Panc1 (cell line): ENCODE results near the gene PABPN1. TPM values are rescaled to one million over a fixed set of nuclear protein-coding genes. Genes with fewer than 3 reads are reported as not detected.

Experiments used
- ATAC-seq: fragments of 200-7000 bp; cut with Tn5 transposase; 2 replicates; pipeline ENCODE4 v1.9.1; 2020; ENCODE audit warnings: mild to moderate bottlenecking, moderate library complexity
- BruUV-seq: library from RNA; stranded (reverse); fragments of 400-500 nt; replicated peaks from 2 replicates; lab custom pipeline; 2021; lab: Mats Ljungman, UMichigan
- CTCF ChIA-PET: fragments of 300-600 bp; sonication (Branson Sonifier 250); formaldehyde crosslinking; loops from one replicate; lab custom pipeline; 2022; ENCODE audit warnings: antibody characterized with exemption; lab: Charles Lee
- POLR2A ChIA-PET: fragments of 300-600 bp; sonication (Branson Sonifier 250); formaldehyde crosslinking; loops from one replicate; lab custom pipeline; 2022; ENCODE audit warnings: antibody characterized with exemption; lab: Charles Lee
- DNase-seq: peaks from one replicate; pipeline ENCODE4 v3.0.0-alpha.2; 2010; ENCODE audit warnings: low read depth, low spot score
- H3K27ac ChIP-seq: 2 replicates; pipeline ENCODE4 v1.5.1; 2011; ENCODE audit warnings: mild to moderate bottlenecking, low read length, inconsistent platforms
- H3K27me3 ChIP-seq: fragments of 200-500 bp; sonication (Bioruptor generic); 2 replicates; pipeline ENCODE4 v1.6.0; 2014; ENCODE audit warnings: low read length, inconsistent platforms; ENCODE audit not compliant: control insufficient read depth, insufficient read depth
- H3K36me3 ChIP-seq: fragments of 200-500 bp; sonication (Bioruptor generic); 2 replicates; pipeline ENCODE4 v1.5.1; 2014; ENCODE audit warnings: inconsistent platforms, mild to moderate bottlenecking, low read length, moderate library complexity; ENCODE audit not compliant: control insufficient read depth, insufficient read depth
- H3K4me1 ChIP-seq: 2 replicates; pipeline ENCODE4 v1.5.1; 2011; ENCODE audit warnings: inconsistent platforms, mild to moderate bottlenecking, low read length, moderate library complexity; ENCODE audit not compliant: control insufficient read depth, insufficient read depth
- H3K4me3 ChIP-seq, 2 experiments: 2 replicates each; pipeline ENCODE4 v1.5.1; 2011 to 2012; ENCODE audit warnings: low read depth in 2 of 2, low read length in 2 of 2, mild to moderate bottlenecking in 2 of 2, inconsistent platforms in 1 of 2, moderate library complexity in 1 of 2
- H3K9me3 ChIP-seq: fragments of 200-500 bp; sonication (Bioruptor generic); 2 replicates; pipeline ENCODE4 v1.5.1; 2014; ENCODE audit warnings: low read depth, mild to moderate bottlenecking, inconsistent platforms, low read length, moderate library complexity; ENCODE audit not compliant: control insufficient read depth, insufficient read depth
- CTCF ChIP-seq: fragments of 450-650 bp; IDR thresholded peaks from 2 replicates; pipeline ENCODE4 v1.5.1; 2017; ENCODE audit warnings: mild to moderate bottlenecking
- POLR2AphosphoS5 ChIP-seq: IDR thresholded peaks from 2 replicates; pipeline ENCODE4 v1.6.1; 2012; ENCODE audit warnings: mild to moderate bottlenecking, low read depth, low read length, moderate library complexity
- SIN3A ChIP-seq: IDR thresholded peaks from 2 replicates; pipeline ENCODE4 v1.6.1; 2012; ENCODE audit warnings: low read depth, mild to moderate bottlenecking, low read length, moderate library complexity, borderline replicate concordance; ENCODE audit not compliant: insufficient read depth
- TCF7L2 ChIP-seq: IDR thresholded peaks from 2 replicates; pipeline ENCODE4 v1.6.1; 2011; ENCODE audit warnings: mild to moderate bottlenecking, low read depth, low read length, inconsistent platforms
- in situ Hi-C: cut with HindIII; loops from 2 replicates; pipeline ENCODE4 v1.10.0; 2016; ENCODE audit warnings: low sequenced_read_pairs, low pct_unique_long_range_greater_than_20kb
- intact Hi-C: fragments of 100-400 bp; cut with micrococcal nuclease; formaldehyde crosslinking; loops from one replicate; pipeline ENCODE4 v1.10.0; 2022; ENCODE audit not compliant: unreplicated experiment
- total RNA-seq: library from RNA; stranded (reverse); gene quantifications from one replicate; pipeline ENCODE4 v1.2.1, GENCODE V29; 2021; ENCODE audit not compliant: unreplicated experiment
- TF ChIP-seq, protein P1 (sequence below), 2 experiments: IDR thresholded peaks; 2 replicates each; pipeline ENCODE4 v1.6.1; 2011 to 2012; ENCODE audit warnings: low read depth in 2 of 2, control low read depth in 1 of 2, low read length in 1 of 2, mild to moderate bottlenecking in 1 of 2, moderate library complexity in 1 of 2; ENCODE audit not compliant: insufficient read depth in 1 of 2

The PABPN1 gene
- total RNA-seq, 1 experiment from 2014 or later: 159 TPM

DNA sequence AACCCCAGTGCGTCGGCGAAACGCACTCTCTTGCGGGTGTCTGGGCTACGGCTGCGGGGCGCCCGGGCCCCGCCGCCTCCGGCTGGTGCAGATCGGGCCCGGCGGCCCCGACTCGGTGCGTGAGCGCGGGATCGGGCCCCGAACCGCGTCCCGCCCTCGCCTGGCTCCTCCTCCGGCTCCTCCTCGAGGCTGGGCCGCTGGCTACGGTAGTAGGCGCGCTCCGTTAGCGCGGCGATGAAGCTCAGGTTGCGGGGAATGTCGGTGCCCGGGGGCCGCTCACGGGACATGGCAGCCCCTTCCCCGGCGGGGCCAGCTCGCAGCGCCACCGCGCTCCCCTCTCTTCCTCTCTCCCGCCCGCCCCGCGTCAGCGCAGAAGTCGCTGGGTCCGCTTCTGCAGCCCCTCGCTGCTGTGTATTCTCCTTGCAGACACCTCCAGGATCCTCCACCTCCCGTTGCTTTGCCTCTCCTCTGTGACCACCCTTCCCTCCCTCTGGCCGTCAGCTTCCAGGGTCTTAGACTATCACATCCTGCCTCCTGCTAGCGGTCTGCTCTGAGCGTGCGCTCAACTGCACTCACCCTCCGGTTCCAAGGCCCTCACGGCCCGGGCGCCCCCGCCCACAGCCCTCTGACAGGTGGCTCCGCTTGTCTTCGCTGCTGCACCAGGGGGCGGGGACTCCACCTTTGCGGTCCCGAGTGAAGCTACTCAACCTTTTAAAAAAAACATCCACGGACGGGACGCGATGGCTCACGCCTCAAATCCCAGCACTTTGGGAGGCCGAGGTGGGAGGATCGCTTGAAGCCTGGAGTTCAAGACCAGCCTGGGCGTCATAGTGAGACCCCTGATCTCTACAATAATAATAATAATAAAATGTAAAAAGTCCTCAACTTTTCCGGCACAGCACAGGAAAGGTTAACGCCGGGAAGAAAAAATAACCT, 18.7 kb upstream of the PABPN1 start, which contains the start of gene PPP1R3E:
Gene PPP1R3E (minus strand): TSS at position 570 of the 936 bp plus-strand sequence. CDS start 283 bp downstream, at position 287.
- no TSS peak for BruUV-seq
- DNase-seq (no peak), ATAC-seq (peak; percentile 69)
- Histone ChIP-seq H3K4me3 (peak within 1 kb of the TSS; percentile 59 to 80), H3K36me3 (peaks cover 5% of the 10 kb centered on the region; the same call in 1 of the 2 replicates), H3K9me3 (no peaks in the 10 kb centered on the region), H3K27me3 (no peaks in the 10 kb centered on the region), H3K27ac (peak within 1 kb of the TSS; percentile 63), H3K4me1 (peaks cover 17% of the 10 kb centered on the region)
- TF ChIP-seq SIN3A (no peak), POLR2AphosphoS5 (no peak), CTCF (no peak), TCF7L2 (no peak)
- TF ChIP-seq, protein P1, sequence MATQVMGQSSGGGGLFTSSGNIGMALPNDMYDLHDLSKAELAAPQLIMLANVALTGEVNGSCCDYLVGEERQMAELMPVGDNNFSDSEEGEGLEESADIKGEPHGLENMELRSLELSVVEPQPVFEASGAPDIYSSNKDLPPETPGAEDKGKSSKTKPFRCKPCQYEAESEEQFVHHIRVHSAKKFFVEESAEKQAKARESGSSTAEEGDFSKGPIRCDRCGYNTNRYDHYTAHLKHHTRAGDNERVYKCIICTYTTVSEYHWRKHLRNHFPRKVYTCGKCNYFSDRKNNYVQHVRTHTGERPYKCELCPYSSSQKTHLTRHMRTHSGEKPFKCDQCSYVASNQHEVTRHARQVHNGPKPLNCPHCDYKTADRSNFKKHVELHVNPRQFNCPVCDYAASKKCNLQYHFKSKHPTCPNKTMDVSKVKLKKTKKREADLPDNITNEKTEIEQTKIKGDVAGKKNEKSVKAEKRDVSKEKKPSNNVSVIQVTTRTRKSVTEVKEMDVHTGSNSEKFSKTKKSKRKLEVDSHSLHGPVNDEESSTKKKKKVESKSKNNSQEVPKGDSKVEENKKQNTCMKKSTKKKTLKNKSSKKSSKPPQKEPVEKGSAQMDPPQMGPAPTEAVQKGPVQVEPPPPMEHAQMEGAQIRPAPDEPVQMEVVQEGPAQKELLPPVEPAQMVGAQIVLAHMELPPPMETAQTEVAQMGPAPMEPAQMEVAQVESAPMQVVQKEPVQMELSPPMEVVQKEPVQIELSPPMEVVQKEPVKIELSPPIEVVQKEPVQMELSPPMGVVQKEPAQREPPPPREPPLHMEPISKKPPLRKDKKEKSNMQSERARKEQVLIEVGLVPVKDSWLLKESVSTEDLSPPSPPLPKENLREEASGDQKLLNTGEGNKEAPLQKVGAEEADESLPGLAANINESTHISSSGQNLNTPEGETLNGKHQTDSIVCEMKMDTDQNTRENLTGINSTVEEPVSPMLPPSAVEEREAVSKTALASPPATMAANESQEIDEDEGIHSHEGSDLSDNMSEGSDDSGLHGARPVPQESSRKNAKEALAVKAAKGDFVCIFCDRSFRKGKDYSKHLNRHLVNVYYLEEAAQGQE (IDR thresholded peaks at IDR 0.05; ENCODE audit: insufficient read depth in 1 of 2, low read depth in 2 of 2, low read length in 1 of 2): no peak
- ChIA-PET POLR2A (no interaction called here), CTCF (interaction anchor here (0.6 kb wide), 1 partner anchor 260 kb away, joined by 3 read pairs; no protein-coding TSS in a partner anchor)
- in situ Hi-C loops: no loop called here
- intact Hi-C loops: no loop called here

DNA sequence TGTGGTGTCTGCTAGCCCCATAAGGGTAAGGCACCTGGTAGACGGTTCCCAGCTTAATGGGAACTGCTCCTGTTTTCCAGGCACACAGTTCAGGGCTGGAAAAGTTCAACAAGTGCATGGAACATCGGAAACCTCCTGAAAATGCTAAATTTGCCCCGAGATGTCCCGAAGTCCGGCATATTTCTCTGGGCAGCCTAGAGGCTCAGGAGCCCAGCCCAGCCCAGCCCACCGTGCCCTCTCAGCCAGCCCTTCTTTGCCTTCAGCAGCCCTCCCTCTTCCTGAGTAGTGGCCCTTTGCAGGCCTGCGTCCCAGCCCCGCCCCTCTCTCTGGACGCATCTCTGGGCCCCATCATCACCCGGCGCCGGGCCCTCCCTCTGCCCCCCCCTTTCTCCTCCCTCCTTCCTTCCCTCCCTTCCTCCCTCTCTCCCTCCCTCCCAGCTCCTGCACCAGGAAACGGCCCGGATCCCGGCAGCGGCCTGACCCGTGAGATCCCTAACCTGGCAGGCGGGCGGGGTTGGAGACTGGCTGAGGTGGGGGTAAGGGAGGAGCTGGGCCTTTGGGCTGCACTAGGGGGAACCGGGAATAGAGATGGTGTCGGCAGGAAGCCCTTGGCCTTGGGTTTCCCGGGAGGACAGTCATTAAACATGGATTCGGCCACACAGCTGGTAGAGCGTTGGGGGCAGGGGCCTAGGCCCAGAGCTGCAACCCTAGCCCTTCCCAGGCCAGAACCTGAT, 14.7 kb upstream of the PABPN1 start, which contains the start of gene BCL2L2:
Gene BCL2L2 (plus strand): TSS at position 422 of the 734 bp plus-strand sequence. CDS start 935 bp downstream, outside the sequence.
- Histone ChIP-seq H3K27me3 (no peaks in the 10 kb centered on the region), H3K36me3 (peaks cover 5% of the 10 kb centered on the region; the same call in 1 of the 2 replicates), H3K27ac (peak within 1 kb of the TSS; percentile 97), H3K4me1 (peaks cover 19% of the 10 kb centered on the region), H3K4me3 (peak within 1 kb of the TSS; percentile 90 to 95), H3K9me3 (no peaks in the 10 kb centered on the region)
- in situ Hi-C loops (no loop called here), intact Hi-C loops (no loop called here)
- no peak for TF ChIP-seq CTCF
- peak; percentile 67 for TF ChIP-seq POLR2AphosphoS5
- TF ChIP-seq, protein P1 (IDR thresholded peaks at IDR 0.05; ENCODE audit: insufficient read depth in 1 of 2, low read depth in 2 of 2, low read length in 1 of 2): no peak
- TF ChIP-seq SIN3A: 0 out of 2 replicates have a peak, but pooled peaks have one; percentile 53
- no peak for TF ChIP-seq TCF7L2
- no peak for DNase-seq
- CTCF ChIA-PET: interaction anchor here (0.6 to 1.2 kb wide), 3 partner anchors 54 to 1103 kb away, joined by 3 to 4 read pairs (median 3); no protein-coding TSS in a partner anchor
- ATAC-seq: peak; percentile 77
- POLR2A ChIA-PET: interaction anchor here (0.6 to 1.2 kb wide), 3 partner anchors 10 to 76 kb away, joined by 3 to 6 read pairs (median 5); no protein-coding TSS in a partner anchor
- no TSS peak for BruUV-seq
